Measurements from ENCODE around the gene CTBP1. TPM values are rescaled to one million over a fixed set of nuclear protein-coding genes. Genes with fewer than 3 reads are reported as not detected.

The CTBP1 gene
- total and polyA plus RNA-seq, 2 of the 8 experiments (the other 6 are each of a cell fraction or from before 2014, with no cell fraction given): 128 to 185 TPM

DNA sequence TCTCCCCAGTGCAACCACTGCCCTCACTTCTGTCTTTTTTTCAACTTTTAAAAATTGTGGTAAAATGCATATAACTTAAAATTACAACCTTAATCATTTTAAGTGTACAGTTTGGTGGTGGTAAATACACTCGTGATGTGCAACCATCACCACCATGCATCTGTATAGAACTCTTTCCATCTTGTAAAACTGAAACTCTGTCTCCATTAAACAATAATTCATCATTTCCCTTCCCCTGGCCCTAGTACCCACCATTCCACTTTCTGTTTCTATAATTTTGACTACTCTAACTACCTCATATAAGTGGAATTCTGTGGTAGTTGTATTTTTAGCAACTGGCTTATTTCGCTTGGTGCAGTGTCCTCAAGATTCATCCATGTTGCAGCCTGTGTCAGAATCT is 6.8 kb upstream of the CTBP1 start (continued):
- TF ChIP-seq TBP (IDR thresholded peaks at IDR 0.05; ENCODE audit: low read depth, low read length) (no peak), NRF1 (IDR thresholded peaks at IDR 0.05; ENCODE audit: low read depth, low read length) (no peak), TAF7 (optimal IDR thresholded peaks at IDR 0.05; ENCODE audit: borderline replicate concordance, low read depth, low read length) (no peak), POLR2A (IDR thresholded peaks at IDR 0.05; ENCODE audit: control extremely low read depth in 1 of 2, low read depth in 2 of 2, low read length in 2 of 2) (no peak), HDAC2 (IDR thresholded peaks at IDR 0.05; ENCODE audit: borderline replicate concordance in 1 of 2, low read depth in 2 of 2, low read length in 2 of 2) (no peak), YY1 (IDR thresholded peaks at IDR 0.05; ENCODE audit: low read depth, low read length) (no peak), ATF3 (IDR thresholded peaks at IDR 0.05; ENCODE audit: insufficient read depth, low read depth, low read length) (no peak), FOSL1 (IDR thresholded peaks at IDR 0.05; ENCODE audit: insufficient read depth, low read depth, low read length) (no peak)
